Endothelial cell of umbilical vein (primary cell): ENCODE measurements around the gene PROK2. TPM values are rescaled to one million over a fixed set of nuclear protein-coding genes. Genes with fewer than 3 reads are reported as not detected.

Source experiments
- BruUV-seq: library from RNA; stranded (reverse); fragments of 400-500 nt; replicated peaks from 2 replicates; lab custom pipeline; 2021; lab: Mats Ljungman, UMichigan
- CTCF ChIA-PET: fragments of 300-600, 350-600 bp; sonication (Branson Sonifier 250); formaldehyde crosslinking; loops from one replicate; lab custom pipeline; 2021; ENCODE audit warnings: antibody characterized with exemption, inconsistent platforms; lab: Charles Lee
- POLR2A ChIA-PET: fragments of 300-600, 350-600 bp; sonication (Branson Sonifier 250); formaldehyde crosslinking; loops from one replicate; lab custom pipeline; 2021; ENCODE audit warnings: antibody characterized with exemption, inconsistent platforms; lab: Charles Lee
- DNase-seq: peaks from one replicate; pipeline ENCODE4 v3.0.0-alpha.2; 2011; ENCODE audit warnings: low read depth, low spot score
- FAIRE-seq: peaks from 2 replicates; lab custom pipeline; 2011; peaks lifted over from hg19 to GRCh38; lab: Jason Lieb, UNC
- H2AFZ ChIP-seq: 2 replicates; pipeline ENCODE4 v1.6.0; 2012; ENCODE audit warnings: low read depth, low read length, control low read depth, inconsistent platforms
- H3K27ac ChIP-seq: 2 replicates; pipeline ENCODE4 v1.5.1; 2011; ENCODE audit warnings: low read depth, mild to moderate bottlenecking, control low read depth, low read length, moderate library complexity; ENCODE audit not compliant: insufficient read depth
- H3K27me3 ChIP-seq, 2 experiments: 2 replicates each; pipeline versions ENCODE4 v1.6.0 to v1.6.1; 2011; ENCODE audit warnings: low read length in 2 of 2, mixed read lengths in 1 of 2; ENCODE audit not compliant: control insufficient read depth in 2 of 2, insufficient read depth in 2 of 2
- H3K36me3 ChIP-seq, 2 experiments: 2 replicates in 1 of 2; 3 replicates in 1 of 2; pipeline ENCODE4 v1.5.1; 2011; ENCODE audit warnings: low read length in 2 of 2, mild to moderate bottlenecking in 1 of 2, moderate library complexity in 1 of 2; ENCODE audit not compliant: control insufficient read depth in 2 of 2, insufficient read depth in 2 of 2; ENCODE audit errors: extremely low read depth in 1 of 2
- H3K4me1 ChIP-seq: 3 replicates; pipeline ENCODE4 v1.5.1; 2011; ENCODE audit warnings: mild to moderate bottlenecking, low read length; ENCODE audit not compliant: control insufficient read depth, insufficient read depth; ENCODE audit errors: extremely low read depth
- H3K4me2 ChIP-seq: 2 replicates; pipeline ENCODE4 v1.6.1; 2011; ENCODE audit warnings: low read length, control low read depth, mixed read lengths; ENCODE audit not compliant: insufficient read depth
- H3K4me3 ChIP-seq, 3 experiments: fragments of 200-600 bp in 1 of 3; sonication (generic), shearing (Covaris generic) in 1 of 3; replicated peaks in 1 of 3; 2 replicates each; pipeline ENCODE4 v1.5.1; 2011 to 2016; ENCODE audit warnings: control low read depth in 3 of 3, low read length in 3 of 3, mild to moderate bottlenecking in 2 of 3, inconsistent platforms in 1 of 3, low read depth in 1 of 3, moderate library complexity in 1 of 3; ENCODE audit not compliant: insufficient read depth in 1 of 3
- H3K79me2 ChIP-seq: 2 replicates; pipeline ENCODE4 v1.6.0; 2012; ENCODE audit warnings: low read length, inconsistent platforms; ENCODE audit not compliant: control insufficient read depth, insufficient read depth
- H3K9ac ChIP-seq: replicated peaks from 2 replicates; pipeline ENCODE3; 2011; ENCODE audit warnings: low read length, control low read depth; ENCODE audit not compliant: insufficient read depth; ENCODE audit errors: extremely low read depth
- H3K9me1 ChIP-seq: replicated peaks from 3 replicates; pipeline ENCODE4 v1.6.0; 2011; ENCODE audit warnings: mild to moderate bottlenecking, low read length; ENCODE audit not compliant: control insufficient read depth, insufficient read depth; ENCODE audit errors: extremely low read depth
- H3K9me3 ChIP-seq: replicated peaks from 2 replicates; pipeline ENCODE4 v1.5.1; 2012; ENCODE audit warnings: low read length, inconsistent platforms; ENCODE audit not compliant: control insufficient read depth, insufficient read depth
- H4K20me1 ChIP-seq: replicated peaks from 2 replicates; pipeline ENCODE3; 2011; ENCODE audit warnings: mild to moderate bottlenecking, low read length; ENCODE audit not compliant: control insufficient read depth, insufficient read depth; ENCODE audit errors: extremely low read depth
- EZH2 ChIP-seq: IDR thresholded peaks from 2 replicates; pipeline ENCODE4 v1.6.1; 2012; ENCODE audit warnings: borderline replicate concordance, low read depth, mild to moderate bottlenecking, moderate library complexity, low read length, inconsistent platforms; ENCODE audit not compliant: severe bottlenecking
- FOS ChIP-seq: IDR thresholded peaks from 2 replicates; pipeline ENCODE4 v1.6.1; 2011; ENCODE audit warnings: mild to moderate bottlenecking, low read length, moderate library complexity, borderline replicate concordance; ENCODE audit not compliant: insufficient read depth
- GATA2 ChIP-seq: IDR thresholded peaks from 2 replicates; pipeline ENCODE4 v1.7.0; 2011; ENCODE audit warnings: low read depth, mild to moderate bottlenecking, moderate library complexity, mixed read lengths, low read length; ENCODE audit not compliant: insufficient read length, insufficient read depth
- JUN ChIP-seq: IDR thresholded peaks from 2 replicates; pipeline ENCODE4 v1.6.1; 2011; ENCODE audit warnings: borderline replicate concordance, low read depth; ENCODE audit not compliant: insufficient read length, insufficient read depth
- MAX ChIP-seq: IDR thresholded peaks from 2 replicates; pipeline ENCODE4 v1.6.1; 2011; ENCODE audit not compliant: insufficient read depth, insufficient read length
- MYC ChIP-seq: IDR thresholded peaks from one replicate; pipeline ENCODE4 v1.6.1; 2011; ENCODE audit warnings: mild to moderate bottlenecking, low read depth, low read length
- POLR2A ChIP-seq: IDR thresholded peaks from 2 replicates; pipeline ENCODE4 v1.6.1; 2012; ENCODE audit warnings: low read depth, mild to moderate bottlenecking, control low read depth, low read length
- POLR2AphosphoS5 ChIP-seq: IDR thresholded peaks from 2 replicates; pipeline ENCODE4 v1.6.1; 2012; ENCODE audit warnings: low read depth, mild to moderate bottlenecking, control low read depth, low read length, moderate library complexity; ENCODE audit not compliant: insufficient read depth
- dilution Hi-C: fragments of 300-500 bp; cut with MboI; formaldehyde crosslinking; loops from one replicate; pipeline ENCODE4 v1.15.0; 2019; ENCODE audit warnings: low sequenced_read_pairs; ENCODE audit not compliant: extremely low pct_ligation_motif_present
- intact Hi-C: fragments of 100-400 bp; cut with micrococcal nuclease; formaldehyde crosslinking; loops from one replicate; pipeline ENCODE4 v1.10.0; 2022
- polyA plus RNA-seq, 4 experiments: library from polyadenylated mRNA; depleted of rRNA in 3 of 4; stranded (reverse) in 3 of 4; unstranded in 1 of 4; fragments of >200 nt; gene quantifications; 2 replicates each; pipeline versions ENCODE4 v1.2.1 to v1.2.3, GENCODE V29; 2011 to 2012; ENCODE audit warnings: missing spikeins in 1 of 4
- total RNA-seq: library from RNA; stranded (reverse); gene quantifications from 2 replicates; pipeline ENCODE4 v1.2.3, GENCODE V29; 2021
- TF ChIP-seq, protein P1 (sequence below), 2 donors: IDR thresholded peaks; 1 replicate in 1 of 2; 2 replicates in 1 of 2; pipeline ENCODE4 v1.5.1; 2011; ENCODE audit warnings: low read length in 2 of 2, mild to moderate bottlenecking in 2 of 2, moderate library complexity in 2 of 2, control low read depth in 1 of 2, inconsistent platforms in 1 of 2, low read depth in 1 of 2; ENCODE audit not compliant: insufficient read depth in 1 of 2; ENCODE audit errors: extremely low read depth in 1 of 2

The PROK2 gene
- total and polyA plus RNA-seq, 2 donors (not counting 3 experiments of a cell fraction or from before 2014, with no cell fraction given) = not detected

DNA sequence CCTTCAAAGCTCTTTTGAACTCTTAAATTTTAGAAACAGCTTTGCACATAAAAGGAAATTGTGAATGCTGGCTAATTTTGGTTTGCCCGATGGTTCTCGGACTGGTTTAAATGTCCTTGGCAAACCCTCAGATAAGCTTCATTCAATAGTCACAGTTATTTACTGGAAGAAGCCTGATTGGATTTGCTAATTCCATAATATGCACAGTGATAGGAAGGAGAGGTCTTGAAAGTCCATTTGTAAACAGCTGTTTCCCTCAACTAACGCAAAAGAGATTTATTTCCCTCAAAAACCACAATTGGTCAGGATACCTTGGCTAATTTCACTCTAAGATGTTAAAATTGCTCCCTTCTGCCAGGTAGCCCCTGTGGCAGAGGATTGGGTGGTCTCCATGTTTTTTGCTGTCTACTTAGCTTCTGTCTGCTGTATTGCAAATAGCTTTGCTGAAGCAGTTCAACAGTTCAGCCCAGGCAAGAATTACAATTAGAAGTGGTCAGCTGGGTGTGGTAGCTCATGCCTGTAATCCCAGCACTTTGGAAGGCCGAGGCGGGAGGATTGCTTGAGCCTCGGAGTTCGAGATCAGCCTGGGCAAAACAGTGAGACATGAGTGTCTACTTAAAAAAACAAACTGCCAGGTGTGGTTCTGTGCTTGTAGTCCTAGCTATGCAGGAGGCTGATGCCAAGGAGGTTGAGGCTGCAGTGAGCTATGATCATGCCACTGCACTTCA, 30.6 kb upstream of the PROK2 start:
- POLR2A ChIA-PET = no interaction called here
- Histone ChIP-seq H3K79me2 (no peaks in the 10 kb centered on the region), H3K4me2 (no peak overlapping the region), H2AFZ (no peak overlapping the region), H3K9me1 (no peaks in the 10 kb centered on the region), H3K4me3 (no peak overlapping the region), H3K9ac (no peak overlapping the region), H3K4me1 (no peaks in the 10 kb centered on the region), H3K27me3 (peaks cover 0 to 2% of the 10 kb centered on the region in 2 experiments), H3K27ac (no peak overlapping the region), H4K20me1 (no peaks in the 10 kb centered on the region), H3K36me3 (no peaks in the 10 kb centered on the region), H3K9me3 (no peaks in the 10 kb centered on the region)
- DNase-seq (no peak), FAIRE-seq (no peak)
- dilution Hi-C loops (no loop called here), intact Hi-C loops (no loop called here)
- no TSS peak for BruUV-seq
- CTCF ChIA-PET = interaction anchor here (1.0 to 1.3 kb wide), 2 partner anchors 13 to 87 kb away, joined by 3 read pairs; no protein-coding TSS in a partner anchor
- no peak for TF ChIP-seq MAX
- no peak for TF ChIP-seq FOS
- TF ChIP-seq EZH2 = no peak

- H4K20me1 ChIP-seq = no peaks in the 10 kb centered on the region
- no peak overlapping the region for H3K27ac ChIP-seq
- no peak overlapping the region for H3K4me3 ChIP-seq
- peaks cover 0 to 2% of the 10 kb centered on the region in 2 experiments for H3K27me3 ChIP-seq
- no peaks in the 10 kb centered on the region for H3K4me1 ChIP-seq
- no peaks in the 10 kb centered on the region for H3K9me3 ChIP-seq
- FAIRE-seq (no peak), DNase-seq (no peak)
- dilution Hi-C loops = no loop called here
- no peaks in the 10 kb centered on the region for H3K36me3 ChIP-seq
- CTCF ChIA-PET = no interaction called here
- no peaks in the 10 kb centered on the region for H3K9me1 ChIP-seq
- intact Hi-C loops = no loop called here
- POLR2A ChIA-PET = no interaction called here
- no peaks in the 10 kb centered on the region for H3K79me2 ChIP-seq
- H3K4me2 ChIP-seq = no peak overlapping the region
- no peak overlapping the region for H3K9ac ChIP-seq
- TF ChIP-seq JUN (no peak), MYC (no peak), POLR2A (no peak), FOS (no peak), POLR2AphosphoS5 (no peak), EZH2 (no peak), MAX (no peak), GATA2 (no peak)
- TF ChIP-seq, protein P1, sequence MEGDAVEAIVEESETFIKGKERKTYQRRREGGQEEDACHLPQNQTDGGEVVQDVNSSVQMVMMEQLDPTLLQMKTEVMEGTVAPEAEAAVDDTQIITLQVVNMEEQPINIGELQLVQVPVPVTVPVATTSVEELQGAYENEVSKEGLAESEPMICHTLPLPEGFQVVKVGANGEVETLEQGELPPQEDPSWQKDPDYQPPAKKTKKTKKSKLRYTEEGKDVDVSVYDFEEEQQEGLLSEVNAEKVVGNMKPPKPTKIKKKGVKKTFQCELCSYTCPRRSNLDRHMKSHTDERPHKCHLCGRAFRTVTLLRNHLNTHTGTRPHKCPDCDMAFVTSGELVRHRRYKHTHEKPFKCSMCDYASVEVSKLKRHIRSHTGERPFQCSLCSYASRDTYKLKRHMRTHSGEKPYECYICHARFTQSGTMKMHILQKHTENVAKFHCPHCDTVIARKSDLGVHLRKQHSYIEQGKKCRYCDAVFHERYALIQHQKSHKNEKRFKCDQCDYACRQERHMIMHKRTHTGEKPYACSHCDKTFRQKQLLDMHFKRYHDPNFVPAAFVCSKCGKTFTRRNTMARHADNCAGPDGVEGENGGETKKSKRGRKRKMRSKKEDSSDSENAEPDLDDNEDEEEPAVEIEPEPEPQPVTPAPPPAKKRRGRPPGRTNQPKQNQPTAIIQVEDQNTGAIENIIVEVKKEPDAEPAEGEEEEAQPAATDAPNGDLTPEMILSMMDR (IDR thresholded peaks at IDR 0.05; ENCODE audit: extremely low read depth in 1 of 2, insufficient read depth in 1 of 2, low read depth in 1 of 2, low read length in 2 of 2) = no peak
- no peak overlapping the region for H2AFZ ChIP-seq
- no TSS peak for BruUV-seq
These were observed 28.8 kb upstream of the PROK2 start for GRCh38 chr3:71813704-71814103.
